ENCODE data around the gene FAHD2B.

- TF ChIP-seq CTCF (IDR thresholded peaks at IDR 0.05 in 2 of 3, conservative IDR thresholded peaks at IDR 0.05 in 1 of 3; ENCODE audit: borderline replicate concordance in 1 of 3, insufficient read depth in 1 of 3, low read depth in 2 of 3, low read length in 2 of 3) (no peak), POLR2A (IDR thresholded peaks at IDR 0.05; ENCODE audit: borderline replicate concordance, extremely low read depth, insufficient read depth, insufficient read length) (no peak), ATF3 (IDR thresholded peaks at IDR 0.05) (no peak), JUND (IDR thresholded peaks at IDR 0.05) (no peak), ZNF274 (IDR thresholded peaks at IDR 0.05; ENCODE audit: low read depth, low read length) (no peak), POLR2AphosphoS5 (IDR thresholded peaks at IDR 0.05; ENCODE audit: low read depth, low read length) (no peak), MAX (IDR thresholded peaks at IDR 0.05) (no peak), RAD21 (IDR thresholded peaks at IDR 0.05; ENCODE audit: low read depth) (no peak), TCF7L2 (IDR thresholded peaks at IDR 0.05; ENCODE audit: borderline replicate concordance, extremely low read depth, insufficient read depth, insufficient read length) (no peak), REST (IDR thresholded peaks at IDR 0.05; ENCODE audit: low read depth) (no peak), EZH2phosphoT487 (IDR thresholded peaks at IDR 0.05; ENCODE audit: borderline replicate concordance) (no peak), EZH2 (IDR thresholded peaks at IDR 0.05) (no peak), SP1 (IDR thresholded peaks at IDR 0.05; ENCODE audit: low read depth) (no peak), SIN3A (IDR thresholded peaks at IDR 0.05; ENCODE audit: low read depth) (no peak)
These were observed 27.2 kb downstream of the FAHD2B start for GRCh38 chr2:97067279-97068004.
